Endothelial cell of umbilical vein (primary cell): ENCODE data around the gene CCN5. TPM values are rescaled to one million over a fixed set of nuclear protein-coding genes. Genes with fewer than 3 reads are reported as not detected.

Source experiments
- BruUV-seq: library from RNA; stranded (reverse); fragments of 400-500 nt; replicated peaks from 2 replicates; lab custom pipeline; 2021; lab: Mats Ljungman, UMichigan
- CTCF ChIA-PET: fragments of 300-600, 350-600 bp; sonication (Branson Sonifier 250); formaldehyde crosslinking; loops from one replicate; lab custom pipeline; 2021; ENCODE audit warnings: antibody characterized with exemption, inconsistent platforms; lab: Charles Lee
- POLR2A ChIA-PET: fragments of 300-600, 350-600 bp; sonication (Branson Sonifier 250); formaldehyde crosslinking; loops from one replicate; lab custom pipeline; 2021; ENCODE audit warnings: antibody characterized with exemption, inconsistent platforms; lab: Charles Lee
- DNase-seq: peaks from one replicate; pipeline ENCODE4 v3.0.0-alpha.2; 2011; ENCODE audit warnings: low read depth, low spot score
- FAIRE-seq: peaks from 2 replicates; lab custom pipeline; 2011; peaks lifted over from hg19 to GRCh38; lab: Jason Lieb, UNC
- H2AFZ ChIP-seq: 2 replicates; pipeline ENCODE4 v1.6.0; 2012; ENCODE audit warnings: low read depth, low read length, control low read depth, inconsistent platforms
- H3K27ac ChIP-seq: 2 replicates; pipeline ENCODE4 v1.5.1; 2011; ENCODE audit warnings: low read depth, mild to moderate bottlenecking, control low read depth, low read length, moderate library complexity; ENCODE audit not compliant: insufficient read depth
- H3K27me3 ChIP-seq, 2 experiments: 2 replicates each; pipeline versions ENCODE4 v1.6.0 to v1.6.1; 2011; ENCODE audit warnings: low read length in 2 of 2, mixed read lengths in 1 of 2; ENCODE audit not compliant: control insufficient read depth in 2 of 2, insufficient read depth in 2 of 2
- H3K36me3 ChIP-seq, 2 experiments: 2 replicates in 1 of 2; 3 replicates in 1 of 2; pipeline ENCODE4 v1.5.1; 2011; ENCODE audit warnings: low read length in 2 of 2, mild to moderate bottlenecking in 1 of 2, moderate library complexity in 1 of 2; ENCODE audit not compliant: control insufficient read depth in 2 of 2, insufficient read depth in 2 of 2; ENCODE audit errors: extremely low read depth in 1 of 2
- H3K4me1 ChIP-seq: 3 replicates; pipeline ENCODE4 v1.5.1; 2011; ENCODE audit warnings: mild to moderate bottlenecking, low read length; ENCODE audit not compliant: control insufficient read depth, insufficient read depth; ENCODE audit errors: extremely low read depth
- H3K4me2 ChIP-seq: 2 replicates; pipeline ENCODE4 v1.6.1; 2011; ENCODE audit warnings: low read length, control low read depth, mixed read lengths; ENCODE audit not compliant: insufficient read depth
- H3K4me3 ChIP-seq, 3 experiments: fragments of 200-600 bp in 1 of 3; sonication (generic), shearing (Covaris generic) in 1 of 3; replicated peaks in 1 of 3; 2 replicates each; pipeline ENCODE4 v1.5.1; 2011 to 2016; ENCODE audit warnings: control low read depth in 3 of 3, low read length in 3 of 3, mild to moderate bottlenecking in 2 of 3, inconsistent platforms in 1 of 3, low read depth in 1 of 3, moderate library complexity in 1 of 3; ENCODE audit not compliant: insufficient read depth in 1 of 3
- H3K79me2 ChIP-seq: 2 replicates; pipeline ENCODE4 v1.6.0; 2012; ENCODE audit warnings: low read length, inconsistent platforms; ENCODE audit not compliant: control insufficient read depth, insufficient read depth
- H3K9ac ChIP-seq: replicated peaks from 2 replicates; pipeline ENCODE3; 2011; ENCODE audit warnings: low read length, control low read depth; ENCODE audit not compliant: insufficient read depth; ENCODE audit errors: extremely low read depth
- H3K9me1 ChIP-seq: replicated peaks from 3 replicates; pipeline ENCODE4 v1.6.0; 2011; ENCODE audit warnings: mild to moderate bottlenecking, low read length; ENCODE audit not compliant: control insufficient read depth, insufficient read depth; ENCODE audit errors: extremely low read depth
- H3K9me3 ChIP-seq: replicated peaks from 2 replicates; pipeline ENCODE4 v1.5.1; 2012; ENCODE audit warnings: low read length, inconsistent platforms; ENCODE audit not compliant: control insufficient read depth, insufficient read depth
- H4K20me1 ChIP-seq: replicated peaks from 2 replicates; pipeline ENCODE3; 2011; ENCODE audit warnings: mild to moderate bottlenecking, low read length; ENCODE audit not compliant: control insufficient read depth, insufficient read depth; ENCODE audit errors: extremely low read depth
- EZH2 ChIP-seq: IDR thresholded peaks from 2 replicates; pipeline ENCODE4 v1.6.1; 2012; ENCODE audit warnings: borderline replicate concordance, low read depth, mild to moderate bottlenecking, moderate library complexity, low read length, inconsistent platforms; ENCODE audit not compliant: severe bottlenecking
- FOS ChIP-seq: IDR thresholded peaks from 2 replicates; pipeline ENCODE4 v1.6.1; 2011; ENCODE audit warnings: mild to moderate bottlenecking, low read length, moderate library complexity, borderline replicate concordance; ENCODE audit not compliant: insufficient read depth
- GATA2 ChIP-seq: IDR thresholded peaks from 2 replicates; pipeline ENCODE4 v1.7.0; 2011; ENCODE audit warnings: low read depth, mild to moderate bottlenecking, moderate library complexity, mixed read lengths, low read length; ENCODE audit not compliant: insufficient read length, insufficient read depth
- JUN ChIP-seq: IDR thresholded peaks from 2 replicates; pipeline ENCODE4 v1.6.1; 2011; ENCODE audit warnings: borderline replicate concordance, low read depth; ENCODE audit not compliant: insufficient read length, insufficient read depth
- MYC ChIP-seq: IDR thresholded peaks from one replicate; pipeline ENCODE4 v1.6.1; 2011; ENCODE audit warnings: mild to moderate bottlenecking, low read depth, low read length
- POLR2A ChIP-seq: IDR thresholded peaks from 2 replicates; pipeline ENCODE4 v1.6.1; 2012; ENCODE audit warnings: low read depth, mild to moderate bottlenecking, control low read depth, low read length
- POLR2AphosphoS5 ChIP-seq: IDR thresholded peaks from 2 replicates; pipeline ENCODE4 v1.6.1; 2012; ENCODE audit warnings: low read depth, mild to moderate bottlenecking, control low read depth, low read length, moderate library complexity; ENCODE audit not compliant: insufficient read depth
- dilution Hi-C: fragments of 300-500 bp; cut with MboI; formaldehyde crosslinking; loops from one replicate; pipeline ENCODE4 v1.15.0; 2019; ENCODE audit warnings: low sequenced_read_pairs; ENCODE audit not compliant: extremely low pct_ligation_motif_present
- intact Hi-C: fragments of 100-400 bp; cut with micrococcal nuclease; formaldehyde crosslinking; loops from one replicate; pipeline ENCODE4 v1.10.0; 2022
- polyA plus RNA-seq, 4 experiments: library from polyadenylated mRNA; depleted of rRNA in 3 of 4; stranded (reverse) in 3 of 4; unstranded in 1 of 4; fragments of >200 nt; gene quantifications; 2 replicates each; pipeline versions ENCODE4 v1.2.1 to v1.2.3, GENCODE V29; 2011 to 2012; ENCODE audit warnings: missing spikeins in 1 of 4
- total RNA-seq: library from RNA; stranded (reverse); gene quantifications from 2 replicates; pipeline ENCODE4 v1.2.3, GENCODE V29; 2021
- TF ChIP-seq, protein P1 (sequence below): IDR thresholded peaks from 2 replicates; pipeline ENCODE4 v1.6.1; 2011; ENCODE audit not compliant: insufficient read depth, insufficient read length
- TF ChIP-seq, protein P2 (sequence below), 2 donors: IDR thresholded peaks; 1 replicate in 1 of 2; 2 replicates in 1 of 2; pipeline ENCODE4 v1.5.1; 2011; ENCODE audit warnings: low read length in 2 of 2, mild to moderate bottlenecking in 2 of 2, moderate library complexity in 2 of 2, control low read depth in 1 of 2, inconsistent platforms in 1 of 2, low read depth in 1 of 2; ENCODE audit not compliant: insufficient read depth in 1 of 2; ENCODE audit errors: extremely low read depth in 1 of 2

Gene CCN5
- total and polyA plus RNA-seq, 2 donors (not counting 3 experiments of a cell fraction or from before 2014, with no cell fraction given), result 0.03 TPM; not detected in 1

DNA sequence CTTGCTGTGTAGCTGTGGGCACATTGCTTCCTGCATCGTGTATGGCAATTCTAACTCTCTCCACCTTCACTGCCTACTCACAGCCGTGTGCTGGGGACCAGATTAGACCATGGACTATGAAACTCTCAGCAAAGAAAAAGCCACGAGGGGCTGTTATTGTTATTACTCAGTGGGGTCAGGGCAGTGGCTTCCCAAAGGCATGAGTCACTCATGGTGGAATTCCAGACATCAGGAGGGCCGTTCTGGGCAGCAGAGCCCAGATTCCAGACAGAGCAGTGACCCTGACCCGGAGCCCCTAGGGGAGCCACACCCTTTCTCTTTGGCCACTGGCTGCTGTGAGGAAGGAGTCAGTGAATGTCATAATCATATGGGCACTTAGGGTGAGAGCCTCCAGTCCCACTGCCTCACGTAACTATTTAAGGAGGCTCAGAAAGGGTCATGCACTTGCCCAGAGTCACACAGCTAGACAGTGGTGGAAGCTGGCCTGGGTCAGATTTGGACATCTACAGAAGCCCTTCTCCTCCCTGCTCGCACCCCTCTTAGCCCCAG is 22.2 kb upstream of the CCN5 start:
- CTCF ChIA-PET, result interaction anchor here (0.8 to 5.0 kb wide), 5 partner anchors 10 to 195 kb away, joined by 3 to 30 read pairs (median 7); no protein-coding TSS in a partner anchor
- Histone ChIP-seq H3K79me2 (no peaks in the 10 kb centered on the region), H3K36me3 (no peaks in the 10 kb centered on the region), H3K27me3 (no peaks in the 10 kb centered on the region), H3K9ac (peak overlapping the region; percentile 51), H2AFZ (peak overlapping the region; percentile 26), H3K4me1 (peaks cover 33% of the 10 kb centered on the region), H3K27ac (peak overlapping the region; percentile 93), H3K4me2 (peak overlapping the region; percentile 35), H3K9me3 (peaks cover 4% of the 10 kb centered on the region), H3K4me3 (no peak overlapping the region), H3K9me1 (no peaks in the 10 kb centered on the region), H4K20me1 (no peaks in the 10 kb centered on the region)
- dilution Hi-C loops (no loop called here), intact Hi-C loops (loop anchor here (1.0 to 2.0 kb wide), 4 partner anchors 37 to 482 kb away; partner anchors contain the start of genes OSER1 and YWHAB)
- TF ChIP-seq EZH2 (no peak), POLR2A (no peak), GATA2 (peak; percentile 53), POLR2AphosphoS5 (peak; percentile 92), MYC (no peak), FOS (peak; percentile 99), JUN (peak; percentile 99)
- TF ChIP-seq, protein P1, sequence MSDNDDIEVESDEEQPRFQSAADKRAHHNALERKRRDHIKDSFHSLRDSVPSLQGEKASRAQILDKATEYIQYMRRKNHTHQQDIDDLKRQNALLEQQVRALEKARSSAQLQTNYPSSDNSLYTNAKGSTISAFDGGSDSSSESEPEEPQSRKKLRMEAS, result peak; percentile 71
- TF ChIP-seq, protein P2, sequence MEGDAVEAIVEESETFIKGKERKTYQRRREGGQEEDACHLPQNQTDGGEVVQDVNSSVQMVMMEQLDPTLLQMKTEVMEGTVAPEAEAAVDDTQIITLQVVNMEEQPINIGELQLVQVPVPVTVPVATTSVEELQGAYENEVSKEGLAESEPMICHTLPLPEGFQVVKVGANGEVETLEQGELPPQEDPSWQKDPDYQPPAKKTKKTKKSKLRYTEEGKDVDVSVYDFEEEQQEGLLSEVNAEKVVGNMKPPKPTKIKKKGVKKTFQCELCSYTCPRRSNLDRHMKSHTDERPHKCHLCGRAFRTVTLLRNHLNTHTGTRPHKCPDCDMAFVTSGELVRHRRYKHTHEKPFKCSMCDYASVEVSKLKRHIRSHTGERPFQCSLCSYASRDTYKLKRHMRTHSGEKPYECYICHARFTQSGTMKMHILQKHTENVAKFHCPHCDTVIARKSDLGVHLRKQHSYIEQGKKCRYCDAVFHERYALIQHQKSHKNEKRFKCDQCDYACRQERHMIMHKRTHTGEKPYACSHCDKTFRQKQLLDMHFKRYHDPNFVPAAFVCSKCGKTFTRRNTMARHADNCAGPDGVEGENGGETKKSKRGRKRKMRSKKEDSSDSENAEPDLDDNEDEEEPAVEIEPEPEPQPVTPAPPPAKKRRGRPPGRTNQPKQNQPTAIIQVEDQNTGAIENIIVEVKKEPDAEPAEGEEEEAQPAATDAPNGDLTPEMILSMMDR (IDR thresholded peaks at IDR 0.05; ENCODE audit: extremely low read depth in 1 of 2, insufficient read depth in 1 of 2, low read depth in 1 of 2, low read length in 2 of 2), result no peak
- FAIRE-seq, result peak; percentile 99
- POLR2A ChIA-PET, result interaction anchor here (0.5 to 1.4 kb wide), 2 partner anchors 10 to 28 kb away, joined by 3 to 7 read pairs; no protein-coding TSS in a partner anchor
- peak; percentile 98 for DNase-seq
- BruUV-seq, result no TSS peak
